Osteoblast (primary cell): ENCODE measurements around the gene B3GALT5. TPM values are rescaled to one million over a fixed set of nuclear protein-coding genes. Genes with fewer than 3 reads are reported as not detected.

Experiments used
- DNase-seq: peaks from one replicate; pipeline ENCODE4 v3.0.0; 2011; ENCODE audit warnings: low spot score, mixed read lengths; ENCODE audit not compliant: insufficient read length; ENCODE audit errors: missing footprints
- H2AFZ ChIP-seq: 2 replicates; pipeline ENCODE4 v1.6.0; 2011; ENCODE audit warnings: mild to moderate bottlenecking, low read length
- H3K27ac ChIP-seq: 2 replicates; pipeline ENCODE4 v1.5.1; 2011; ENCODE audit warnings: mild to moderate bottlenecking, low read depth, low read length, moderate library complexity
- H3K27me3 ChIP-seq: 2 replicates; pipeline ENCODE4 v1.6.0; 2012; ENCODE audit warnings: mild to moderate bottlenecking, control low read depth, inconsistent platforms, low read length, moderate library complexity; ENCODE audit not compliant: insufficient read depth
- H3K36me3 ChIP-seq: 2 replicates; pipeline ENCODE4 v1.5.1; 2011; ENCODE audit warnings: mild to moderate bottlenecking, low read length, control low read depth, moderate library complexity; ENCODE audit not compliant: insufficient read depth
- H3K4me1 ChIP-seq: 2 replicates; pipeline ENCODE4 v1.5.1; 2011; ENCODE audit warnings: mild to moderate bottlenecking, low read length, control low read depth, moderate library complexity; ENCODE audit not compliant: insufficient read depth
- H3K4me2 ChIP-seq: 2 replicates; pipeline ENCODE4 v1.6.0; 2011; ENCODE audit warnings: mild to moderate bottlenecking, low read length; ENCODE audit not compliant: insufficient read depth
- H3K4me3 ChIP-seq: fragments of 200-600 bp; sonication (generic); 3 replicates; pipeline ENCODE4 v1.5.1; 2012; ENCODE audit warnings: mild to moderate bottlenecking, low read length, inconsistent platforms; ENCODE audit not compliant: insufficient read depth
- H3K79me2 ChIP-seq: 2 replicates; pipeline ENCODE4 v1.6.0; 2012; ENCODE audit warnings: mild to moderate bottlenecking, low read length, control low read depth, inconsistent platforms; ENCODE audit not compliant: insufficient read depth
- H3K9me3 ChIP-seq: 2 replicates; pipeline ENCODE4 v1.5.1; 2011; ENCODE audit warnings: low read depth, low read length, control low read depth
- H4K20me1 ChIP-seq: 2 replicates; pipeline ENCODE4 v1.6.0; 2012; ENCODE audit warnings: mild to moderate bottlenecking, low read length, control low read depth; ENCODE audit not compliant: insufficient read depth
- CTCF ChIP-seq: IDR thresholded peaks from 2 replicates; pipeline ENCODE4 v1.5.1; 2011; ENCODE audit warnings: mild to moderate bottlenecking, low read depth, low read length, moderate library complexity; ENCODE audit errors: extremely low read depth
- total RNA-seq: library from RNA; depleted of rRNA; stranded (reverse); fragments of >200 nt; gene quantifications from 2 replicates; pipeline ENCODE4 v1.2.3, GENCODE V29; 2012

Gene B3GALT5
- total RNA-seq, 1 donor, result under 0.01 TPM

GRCh38 chr21:39588884-39589283, 23.9 kb upstream of the B3GALT5 start:
- Histone ChIP-seq H2AFZ (no peak overlapping the region), H3K9me3 (no peaks in the 10 kb centered on the region), H3K4me3 (no peak overlapping the region), H3K36me3 (no peaks in the 10 kb centered on the region), H3K27ac (no peak overlapping the region), H4K20me1 (no peaks in the 10 kb centered on the region), H3K4me1 (no peaks in the 10 kb centered on the region), H3K4me2 (no peak overlapping the region), H3K79me2 (no peaks in the 10 kb centered on the region), H3K27me3 (no peaks in the 10 kb centered on the region)
- DNase-seq, result no peak
- TF ChIP-seq CTCF, result no peak

GRCh38 chr21:39593522-39593921, 19.2 kb upstream of the B3GALT5 start:
- no peak overlapping the region for H3K4me2 ChIP-seq
- no peaks in the 10 kb centered on the region for H3K9me3 ChIP-seq
- H3K79me2 ChIP-seq, result no peaks in the 10 kb centered on the region
- no peak overlapping the region for H2AFZ ChIP-seq
- no peak for TF ChIP-seq CTCF
- DNase-seq, result no peak
- H4K20me1 ChIP-seq, result no peaks in the 10 kb centered on the region
- no peak overlapping the region for H3K4me3 ChIP-seq
- no peak overlapping the region for H3K27ac ChIP-seq
- H3K27me3 ChIP-seq, result no peaks in the 10 kb centered on the region
- H3K4me1 ChIP-seq, result no peaks in the 10 kb centered on the region
- no peaks in the 10 kb centered on the region for H3K36me3 ChIP-seq

- no peak for TF ChIP-seq CTCF
- Histone ChIP-seq H3K36me3 (no peaks in the 10 kb centered on the region), H3K4me2 (no peak overlapping the region), H3K9me3 (no peaks in the 10 kb centered on the region), H3K79me2 (no peaks in the 10 kb centered on the region), H2AFZ (no peak overlapping the region), H3K4me1 (no peaks in the 10 kb centered on the region), H4K20me1 (no peaks in the 10 kb centered on the region), H3K4me3 (no peak overlapping the region), H3K27ac (no peak overlapping the region), H3K27me3 (no peaks in the 10 kb centered on the region)
- DNase-seq, result no peak
Measured at GRCh38 chr21:39595465-39595864, 17.3 kb upstream of the B3GALT5 start.

GRCh38 chr21:39597595-39597994, 15.1 kb upstream of the B3GALT5 start:
- Histone ChIP-seq H3K9me3 (no peaks in the 10 kb centered on the region), H3K4me3 (no peak overlapping the region), H3K36me3 (no peaks in the 10 kb centered on the region), H3K4me1 (no peaks in the 10 kb centered on the region), H3K79me2 (no peaks in the 10 kb centered on the region), H3K27me3 (no peaks in the 10 kb centered on the region), H2AFZ (no peak overlapping the region), H3K27ac (no peak overlapping the region), H4K20me1 (no peaks in the 10 kb centered on the region), H3K4me2 (no peak overlapping the region)
- DNase-seq, result no peak
- no peak for TF ChIP-seq CTCF
